Measurements from ENCODE around the gene TMEM117.

- TF ChIP-seq CTCF (optimal IDR thresholded peaks at IDR 0.05 in 1 of 3, IDR thresholded peaks at IDR 0.05 in 1 of 3, conservative IDR thresholded peaks at IDR 0.05 in 1 of 3; ENCODE audit: extremely low read depth in 1 of 3, insufficient read depth in 2 of 3, low read length in 3 of 3) (no peak), EZH2 (IDR thresholded peaks at IDR 0.05; ENCODE audit: low read length) (no peak)
Measured at GRCh38 chr12:43964033-43964432, 128.2 kb downstream of the TMEM117 start.

All from keratinocyte (primary cell).